ENCODE results near the gene PRAME.

The PRAME gene

GRCh38 chr22:22571429-22571828, 12.4 kb upstream of the PRAME start:
- H3K4me3 Mint-ChIP-seq = no peak overlapping the region
- no peak overlapping the region for H3K27ac Mint-ChIP-seq
- no peak for ATAC-seq
- no peaks in the 10 kb centered on the region for H3K4me1 Mint-ChIP-seq
- no peak for DNase-seq
- H3K36me3 Mint-ChIP-seq (ENCODE audit: low read depth) = no peaks in the 10 kb centered on the region
- peaks cover 23% of the 10 kb centered on the region for H3K27me3 Mint-ChIP-seq
- no peaks in the 10 kb centered on the region for H3K9me3 Mint-ChIP-seq

GRCh38 chr22:22569218-22569617, 10.2 kb upstream of the PRAME start:
- Mint-ChIP-seq H3K9me3 (no peaks in the 10 kb centered on the region), H3K27ac (no peak overlapping the region), H3K27me3 (peaks cover 18% of the 10 kb centered on the region)

GRCh38 chr22:22565981-22566380, 6.9 kb upstream of the PRAME start:
- no peak for DNase-seq
- H3K27me3 Mint-ChIP-seq = peaks cover 13% of the 10 kb centered on the region
- no peak overlapping the region for H3K4me3 Mint-ChIP-seq
- H3K36me3 Mint-ChIP-seq (ENCODE audit: low read depth) = no peaks in the 10 kb centered on the region
- H3K9me3 Mint-ChIP-seq = no peaks in the 10 kb centered on the region
- no peaks in the 10 kb centered on the region for H3K4me1 Mint-ChIP-seq
- ATAC-seq = no peak
- H3K27ac Mint-ChIP-seq = no peak overlapping the region

More at GRCh38 chr22:22569218-22569617, 10.2 kb upstream of the PRAME start:
- Mint-ChIP-seq H3K4me1 (no peaks in the 10 kb centered on the region), H3K36me3 (ENCODE audit: low read depth) (no peaks in the 10 kb centered on the region), H3K4me3 (no peak overlapping the region)
- DNase-seq = no peak
- ATAC-seq = no peak

- Mint-ChIP-seq H3K9me3 (no peaks in the 10 kb centered on the region), H3K27ac (no peak overlapping the region), H3K4me3 (no peak overlapping the region), H3K4me1 (peaks cover 2% of the 10 kb centered on the region), H3K27me3 (no peaks in the 10 kb centered on the region), H3K36me3 (ENCODE audit: low read depth) (no peaks in the 10 kb centered on the region)
- DNase-seq = no peak
- no peak for ATAC-seq
Measured at GRCh38 chr22:22558071-22558971, 744 bp downstream of the PRAME start.

- Mint-ChIP-seq H3K4me3 (no peak overlapping the region), H3K36me3 (ENCODE audit: low read depth) (no peaks in the 10 kb centered on the region), H3K9me3 (no peaks in the 10 kb centered on the region), H3K27ac (no peak overlapping the region), H3K27me3 (no peaks in the 10 kb centered on the region), H3K4me1 (peaks cover 2% of the 10 kb centered on the region)
- ATAC-seq (no peak), DNase-seq (no peak)
Measured at GRCh38 chr22:22556995-22557925, 1.8 kb downstream of the PRAME start.

- Mint-ChIP-seq H3K27ac (no peak overlapping the region), H3K27me3 (no peaks in the 10 kb centered on the region), H3K4me3 (no peak overlapping the region), H3K36me3 (ENCODE audit: low read depth) (no peaks in the 10 kb centered on the region), H3K4me1 (peaks cover 2% of the 10 kb centered on the region), H3K9me3 (no peaks in the 10 kb centered on the region)
- DNase-seq (no peak), ATAC-seq (no peak)
Measured at GRCh38 chr22:22556578-22556977, 2.5 kb downstream of the PRAME start.

- ATAC-seq = no peak
- H3K36me3 Mint-ChIP-seq (ENCODE audit: low read depth) = no peaks in the 10 kb centered on the region
Measured at GRCh38 chr22:22555596-22555995, 3.5 kb downstream of the PRAME start.

GRCh38 chr22:22554587-22555284, 4.3 kb downstream of the PRAME start:
- no peaks in the 10 kb centered on the region for H3K36me3 Mint-ChIP-seq (ENCODE audit: low read depth)
- H3K4me3 Mint-ChIP-seq = no peak overlapping the region
- ATAC-seq (no peak), DNase-seq (no peak)
- peaks cover 2% of the 10 kb centered on the region for H3K4me1 Mint-ChIP-seq
- no peaks in the 10 kb centered on the region for H3K27me3 Mint-ChIP-seq
- H3K9me3 Mint-ChIP-seq = no peaks in the 10 kb centered on the region
- H3K27ac Mint-ChIP-seq = no peak overlapping the region

More at GRCh38 chr22:22555596-22555995, 3.5 kb downstream of the PRAME start:
- Mint-ChIP-seq H3K27me3 (no peaks in the 10 kb centered on the region), H3K9me3 (no peaks in the 10 kb centered on the region), H3K4me1 (peaks cover 2% of the 10 kb centered on the region), H3K4me3 (no peak overlapping the region), H3K27ac (no peak overlapping the region)
- DNase-seq = no peak

- H3K9me3 Mint-ChIP-seq = no peaks in the 10 kb centered on the region
- no peaks in the 10 kb centered on the region for H3K27me3 Mint-ChIP-seq
- peaks cover 1% of the 10 kb centered on the region for H3K4me1 Mint-ChIP-seq
- no peak for DNase-seq
- no peaks in the 10 kb centered on the region for H3K36me3 Mint-ChIP-seq (ENCODE audit: low read depth)
- ATAC-seq = no peak
- H3K4me3 Mint-ChIP-seq = no peak overlapping the region
- H3K27ac Mint-ChIP-seq = no peak overlapping the region
Measured at GRCh38 chr22:22553735-22554586, 5.1 kb downstream of the PRAME start.

GRCh38 chr22:22553141-22553540, 5.9 kb downstream of the PRAME start:
- Mint-ChIP-seq H3K36me3 (ENCODE audit: low read depth) (no peaks in the 10 kb centered on the region), H3K27ac (no peak overlapping the region), H3K4me3 (no peak overlapping the region), H3K4me1 (no peaks in the 10 kb centered on the region), H3K27me3 (no peaks in the 10 kb centered on the region), H3K9me3 (no peaks in the 10 kb centered on the region)
- no peak for ATAC-seq
- DNase-seq = no peak

- Mint-ChIP-seq H3K36me3 (ENCODE audit: low read depth) (no peaks in the 10 kb centered on the region), H3K27me3 (no peaks in the 10 kb centered on the region), H3K4me3 (no peak overlapping the region), H3K9me3 (no peaks in the 10 kb centered on the region), H3K27ac (no peak overlapping the region), H3K4me1 (no peaks in the 10 kb centered on the region)
- DNase-seq (no peak), ATAC-seq (no peak)
Measured at GRCh38 chr22:22552630-22553029, 6.4 kb downstream of the PRAME start.

- ATAC-seq = no peak
Measured at GRCh38 chr22:22550789-22551434, 8.2 kb downstream of the PRAME start.

GRCh38 chr22:22548910-22549309, 10.2 kb downstream of the PRAME start:
- H3K27ac Mint-ChIP-seq = no peak overlapping the region
- DNase-seq (no peak), ATAC-seq (no peak)
- no peaks in the 10 kb centered on the region for H3K4me1 Mint-ChIP-seq
- H3K9me3 Mint-ChIP-seq = no peaks in the 10 kb centered on the region
- H3K4me3 Mint-ChIP-seq = no peak overlapping the region
- H3K27me3 Mint-ChIP-seq = no peaks in the 10 kb centered on the region
- no peaks in the 10 kb centered on the region for H3K36me3 Mint-ChIP-seq (ENCODE audit: low read depth)

More at GRCh38 chr22:22550789-22551434, 8.2 kb downstream of the PRAME start:
- no peak for DNase-seq
- no peak overlapping the region for H3K27ac Mint-ChIP-seq
- H3K36me3 Mint-ChIP-seq (ENCODE audit: low read depth) = no peaks in the 10 kb centered on the region
- no peak overlapping the region for H3K4me3 Mint-ChIP-seq
- H3K27me3 Mint-ChIP-seq = no peaks in the 10 kb centered on the region
- H3K9me3 Mint-ChIP-seq = no peaks in the 10 kb centered on the region
- no peaks in the 10 kb centered on the region for H3K4me1 Mint-ChIP-seq

All from activated naive CD8-positive, alpha-beta T cell treated with anti-CD3 and anti-CD28 coated beads, Interleukin-2, amount 50 U/mL, for 24 hours (primary cell).